HEK293 (cell line): ENCODE data around the gene CD244.

Experiments
- CTCF ChIA-PET: fragments of 350-600 bp; formaldehyde crosslinking; extraction: SDS; loops from one replicate; lab custom pipeline; 2021; ENCODE audit warnings: antibody characterized with exemption; lab: Yijun Ruan, JAX
- POLR2A ChIA-PET: fragments of 300-600 bp; formaldehyde crosslinking; extraction: SDS; loops from one replicate; lab custom pipeline; 2020; ENCODE audit warnings: antibody characterized with exemption, inconsistent platforms; lab: Yijun Ruan, JAX
- H3K27ac ChIP-seq: fragments of 200-500 bp; sonication (Bioruptor generic); 2 replicates; pipeline ENCODE4 v1.5.1; 2014; ENCODE audit warnings: low read depth, low read length, control low read depth, inconsistent platforms; ENCODE audit errors: extremely low read depth
- H3K36me3 ChIP-seq, 2 experiments: fragments of 200-500 bp in 1 of 2; sonication (Bioruptor generic) in 1 of 2; 1 replicate in 1 of 2; 2 replicates in 1 of 2; pipeline ENCODE4 v1.5.1; 2014 to 2017; ENCODE audit warnings: inconsistent platforms in 2 of 2, low read length in 2 of 2; ENCODE audit not compliant: control insufficient read depth in 2 of 2, insufficient read depth in 1 of 2
- H3K4me1 ChIP-seq: fragments of 200-500 bp; sonication (Bioruptor generic); 2 replicates; pipeline ENCODE4 v1.5.1; 2014; ENCODE audit warnings: mild to moderate bottlenecking, low read length, inconsistent platforms; ENCODE audit not compliant: control insufficient read depth, insufficient read depth
- H3K4me3 ChIP-seq: 2 replicates; pipeline ENCODE4 v1.5.1; 2011; ENCODE audit warnings: low read depth, mild to moderate bottlenecking, control low read depth, low read length, moderate library complexity
- H3K9me3 ChIP-seq: fragments of 200-500 bp; sonication (Bioruptor generic); 2 replicates; pipeline ENCODE4 v1.5.1; 2014; ENCODE audit warnings: low read depth, low read length, inconsistent platforms; ENCODE audit not compliant: control insufficient read depth, insufficient read depth
- GLIS1 ChIP-seq: fragments of 450-650 bp; formaldehyde crosslinking; IDR thresholded peaks from 2 replicates; pipeline ENCODE4 v1.5.1; 2016; ENCODE audit warnings: missing biosample characterization, missing genetic modification characterization
- HOXA7 ChIP-seq: sonication (generic); formaldehyde crosslinking; IDR thresholded peaks from 2 replicates; pipeline ENCODE4 v1.8.1; 2022; ENCODE audit warnings: missing genetic modification reagents, borderline replicate concordance
- KLF17 ChIP-seq: fragments of 450-650 bp; formaldehyde crosslinking; IDR thresholded peaks from 2 replicates; pipeline ENCODE4 v1.5.1; 2016; ENCODE audit warnings: missing biosample characterization, missing genetic modification characterization
- KLF9 ChIP-seq: fragments of 450-650 bp; formaldehyde crosslinking; IDR thresholded peaks from 2 replicates; pipeline ENCODE4 v1.5.1; 2016; ENCODE audit warnings: missing biosample characterization, missing genetic modification characterization, low read depth
- PRDM1 ChIP-seq: fragments of 450-650 bp; formaldehyde crosslinking; IDR thresholded peaks from 2 replicates; pipeline ENCODE4; 2016; ENCODE audit warnings: missing biosample characterization, missing genetic modification characterization
- SP3 ChIP-seq: fragments of 450-650 bp; formaldehyde crosslinking; IDR thresholded peaks from 2 replicates; pipeline ENCODE4 v1.5.1; 2016; ENCODE audit warnings: missing biosample characterization, missing genetic modification characterization
- TRIM28 ChIP-seq: IDR thresholded peaks from 2 replicates; pipeline ENCODE4 v1.6.1; 2011; ENCODE audit warnings: low read length, control low read depth, borderline replicate concordance
- ZBTB26 ChIP-seq: fragments of 450-650 bp; formaldehyde crosslinking; optimal IDR thresholded peaks from 2 replicates; pipeline ENCODE3; 2016; ENCODE audit warnings: missing biosample characterization, mild to moderate bottlenecking, missing genetic modification characterization
- ZNF146 ChIP-seq: fragments of 450-650 bp; formaldehyde crosslinking; IDR thresholded peaks from 2 replicates; pipeline ENCODE4 v1.5.1; 2016; ENCODE audit warnings: missing biosample characterization, missing genetic modification characterization
- ZNF248 ChIP-seq: fragments of 450-650 bp; formaldehyde crosslinking; IDR thresholded peaks from 2 replicates; pipeline ENCODE4 v1.5.1; 2017; ENCODE audit warnings: missing biosample characterization, missing genetic modification characterization
- ZNF354C ChIP-seq: fragments of 450-650 bp; formaldehyde crosslinking; IDR thresholded peaks from 2 replicates; pipeline ENCODE4 v1.5.1; 2016; ENCODE audit warnings: missing biosample characterization, missing genetic modification characterization, low read depth, borderline replicate concordance
- ZNF513 ChIP-seq: fragments of 450-650 bp; IDR thresholded peaks from 2 replicates; pipeline ENCODE4 v1.5.1; 2018; ENCODE audit warnings: missing biosample characterization, missing genetic modification characterization
- ZNF555 ChIP-seq: fragments of 450-650 bp; formaldehyde crosslinking; conservative IDR thresholded peaks from 2 replicates; pipeline ENCODE4 v1.5.1; 2017; ENCODE audit warnings: missing biosample characterization, mild to moderate bottlenecking, missing genetic modification characterization, inconsistent platforms
- ZNF777 ChIP-seq: fragments of 450-650 bp; formaldehyde crosslinking; IDR thresholded peaks from 2 replicates; pipeline ENCODE4 v1.5.1; 2017; ENCODE audit warnings: missing biosample characterization, missing genetic modification characterization, borderline replicate concordance
- TF ChIP-seq, protein P1 (sequence below): fragments of 450-650 bp; formaldehyde crosslinking; IDR thresholded peaks from 2 replicates; pipeline ENCODE4 v1.5.1; 2016; ENCODE audit warnings: missing biosample characterization, missing genetic modification characterization
- TF ChIP-seq, protein P2 (sequence below): fragments of 450-650 bp; formaldehyde crosslinking; IDR thresholded peaks from 2 replicates; pipeline ENCODE4 v1.5.1; 2016; ENCODE audit warnings: missing biosample characterization, missing genetic modification characterization
- TF ChIP-seq, protein P3 (sequence below): fragments of 450-650 bp; formaldehyde crosslinking; IDR thresholded peaks from 2 replicates; pipeline ENCODE4 v1.5.1; 2016; ENCODE audit warnings: missing biosample characterization, missing genetic modification characterization
- TF ChIP-seq, protein P4 (sequence below): sonication (generic); formaldehyde crosslinking; IDR thresholded peaks from 2 replicates; pipeline ENCODE4 v1.8.1; 2022; ENCODE audit warnings: mild to moderate bottlenecking, moderate library complexity, missing genetic modification reagents

The CD244 gene

GRCh38 chr1:160823296-160823695, 39.4 kb downstream of the CD244 start:
- ChIA-PET CTCF (interaction anchor here (1.7 kb wide), 1 partner anchor 11 kb away, joined by 10 read pairs; no protein-coding TSS in a partner anchor), POLR2A (no interaction called here)

DNA sequence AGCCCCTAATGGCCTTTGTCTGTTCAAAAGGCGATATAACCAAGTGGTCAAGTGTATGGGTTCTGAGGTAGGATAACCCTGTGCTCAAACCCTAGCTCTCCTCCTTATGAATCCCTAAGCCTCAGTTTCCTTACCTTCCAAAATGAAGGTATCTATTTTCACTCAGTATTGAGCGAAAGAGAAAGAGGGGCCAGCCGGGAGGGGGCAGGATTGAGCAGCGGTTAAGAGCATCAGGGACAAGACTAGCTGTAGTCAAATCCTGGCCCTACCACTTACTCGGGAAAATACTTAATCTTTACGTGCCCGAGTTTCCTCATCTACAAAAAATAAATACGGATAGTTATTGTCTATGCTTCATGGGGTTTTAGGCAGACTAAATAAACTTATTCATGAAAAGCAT, 41.1 kb downstream of the CD244 start:
- Histone ChIP-seq H3K36me3 (no peaks in the 10 kb centered on the region), H3K4me1 (no peaks in the 10 kb centered on the region), H3K9me3 (no peaks in the 10 kb centered on the region), H3K27ac (no peak overlapping the region), H3K4me3 (no peak overlapping the region)
- POLR2A ChIA-PET = no interaction called here
- CTCF ChIA-PET = interaction anchor here (0.7 to 1.4 kb wide), 4 partner anchors 21 to 327 kb away, joined by 3 to 4 read pairs (median 4); no protein-coding TSS in a partner anchor
- TF ChIP-seq ZNF354C (tag by site-specific recombination) (no peak), ZNF248 (tag by site-specific recombination) (no peak), TRIM28 (no peak)
- TF ChIP-seq, protein P1, sequence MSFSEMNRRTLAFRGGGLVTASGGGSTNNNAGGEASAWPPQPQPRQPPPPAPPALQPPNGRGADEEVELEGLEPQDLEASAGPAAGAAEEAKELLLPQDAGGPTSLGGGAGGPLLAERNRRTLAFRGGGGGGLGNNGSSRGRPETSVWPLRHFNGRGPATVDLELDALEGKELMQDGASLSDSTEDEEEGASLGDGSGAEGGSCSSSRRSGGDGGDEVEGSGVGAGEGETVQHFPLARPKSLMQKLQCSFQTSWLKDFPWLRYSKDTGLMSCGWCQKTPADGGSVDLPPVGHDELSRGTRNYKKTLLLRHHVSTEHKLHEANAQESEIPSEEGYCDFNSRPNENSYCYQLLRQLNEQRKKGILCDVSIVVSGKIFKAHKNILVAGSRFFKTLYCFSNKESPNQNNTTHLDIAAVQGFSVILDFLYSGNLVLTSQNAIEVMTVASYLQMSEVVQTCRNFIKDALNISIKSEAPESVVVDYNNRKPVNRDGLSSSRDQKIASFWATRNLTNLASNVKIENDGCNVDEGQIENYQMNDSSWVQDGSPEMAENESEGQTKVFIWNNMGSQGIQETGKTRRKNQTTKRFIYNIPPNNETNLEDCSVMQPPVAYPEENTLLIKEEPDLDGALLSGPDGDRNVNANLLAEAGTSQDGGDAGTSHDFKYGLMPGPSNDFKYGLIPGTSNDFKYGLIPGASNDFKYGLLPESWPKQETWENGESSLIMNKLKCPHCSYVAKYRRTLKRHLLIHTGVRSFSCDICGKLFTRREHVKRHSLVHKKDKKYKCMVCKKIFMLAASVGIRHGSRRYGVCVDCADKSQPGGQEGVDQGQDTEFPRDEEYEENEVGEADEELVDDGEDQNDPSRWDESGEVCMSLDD (tag by site-specific recombination) = no peak

More at GRCh38 chr1:160823296-160823695, 39.4 kb downstream of the CD244 start:
- H3K27ac ChIP-seq = no peak overlapping the region
- TF ChIP-seq, protein P2, sequence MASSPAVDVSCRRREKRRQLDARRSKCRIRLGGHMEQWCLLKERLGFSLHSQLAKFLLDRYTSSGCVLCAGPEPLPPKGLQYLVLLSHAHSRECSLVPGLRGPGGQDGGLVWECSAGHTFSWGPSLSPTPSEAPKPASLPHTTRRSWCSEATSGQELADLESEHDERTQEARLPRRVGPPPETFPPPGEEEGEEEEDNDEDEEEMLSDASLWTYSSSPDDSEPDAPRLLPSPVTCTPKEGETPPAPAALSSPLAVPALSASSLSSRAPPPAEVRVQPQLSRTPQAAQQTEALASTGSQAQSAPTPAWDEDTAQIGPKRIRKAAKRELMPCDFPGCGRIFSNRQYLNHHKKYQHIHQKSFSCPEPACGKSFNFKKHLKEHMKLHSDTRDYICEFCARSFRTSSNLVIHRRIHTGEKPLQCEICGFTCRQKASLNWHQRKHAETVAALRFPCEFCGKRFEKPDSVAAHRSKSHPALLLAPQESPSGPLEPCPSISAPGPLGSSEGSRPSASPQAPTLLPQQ (tag by site-specific recombination) = no peak
- no peak for TF ChIP-seq ZBTB26 (tag by site-specific recombination)
- no peak for TF ChIP-seq SP3
- TF ChIP-seq PRDM1 (tag by site-specific recombination) = no peak
- no peak for TF ChIP-seq GLIS1 (tag by site-specific recombination)
- TF ChIP-seq KLF9 (tag by site-specific recombination) = no peak
- TF ChIP-seq HOXA7 = no peak
- TF ChIP-seq ZNF555 (tag by site-specific recombination) = no peak
- TF ChIP-seq ZNF146 = no peak
- TF ChIP-seq, all 188 proteins: peak for 0
- H3K4me1 ChIP-seq = no peaks in the 10 kb centered on the region
- H3K4me3 ChIP-seq = no peak overlapping the region
- no peaks in the 10 kb centered on the region for H3K9me3 ChIP-seq
- H3K36me3 ChIP-seq = no peaks in the 10 kb centered on the region

DNA sequence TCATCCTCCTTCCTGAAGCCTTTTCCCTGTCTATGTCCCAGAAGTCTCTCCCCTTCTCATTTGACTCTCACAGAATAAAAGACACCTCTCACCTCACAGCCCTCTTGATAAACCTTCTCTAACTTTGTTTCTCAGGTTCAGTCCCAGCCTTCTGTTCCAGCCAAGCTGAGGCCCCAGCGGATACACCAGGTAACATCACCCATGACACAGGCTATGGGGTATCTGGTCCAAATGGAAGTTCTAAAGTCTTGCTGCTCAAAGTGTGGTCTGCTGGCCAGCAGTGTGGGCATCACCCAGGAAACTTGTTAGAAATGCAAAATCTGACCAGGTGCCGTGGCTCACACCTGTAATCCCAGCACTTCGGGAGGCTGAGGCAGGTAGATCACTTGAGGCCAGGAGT, 43.5 kb downstream of the CD244 start:
- POLR2A ChIA-PET = no interaction called here
- CTCF ChIA-PET = interaction anchor here (1.2 to 1.5 kb wide), 2 partner anchors 13 to 16 kb away, joined by 4 to 5 read pairs; no protein-coding TSS in a partner anchor
- no peak for TF ChIP-seq ZNF513 (tag by site-specific recombination)
- no peak for TF ChIP-seq KLF17 (tag by site-specific recombination)
- TF ChIP-seq, protein P3, sequence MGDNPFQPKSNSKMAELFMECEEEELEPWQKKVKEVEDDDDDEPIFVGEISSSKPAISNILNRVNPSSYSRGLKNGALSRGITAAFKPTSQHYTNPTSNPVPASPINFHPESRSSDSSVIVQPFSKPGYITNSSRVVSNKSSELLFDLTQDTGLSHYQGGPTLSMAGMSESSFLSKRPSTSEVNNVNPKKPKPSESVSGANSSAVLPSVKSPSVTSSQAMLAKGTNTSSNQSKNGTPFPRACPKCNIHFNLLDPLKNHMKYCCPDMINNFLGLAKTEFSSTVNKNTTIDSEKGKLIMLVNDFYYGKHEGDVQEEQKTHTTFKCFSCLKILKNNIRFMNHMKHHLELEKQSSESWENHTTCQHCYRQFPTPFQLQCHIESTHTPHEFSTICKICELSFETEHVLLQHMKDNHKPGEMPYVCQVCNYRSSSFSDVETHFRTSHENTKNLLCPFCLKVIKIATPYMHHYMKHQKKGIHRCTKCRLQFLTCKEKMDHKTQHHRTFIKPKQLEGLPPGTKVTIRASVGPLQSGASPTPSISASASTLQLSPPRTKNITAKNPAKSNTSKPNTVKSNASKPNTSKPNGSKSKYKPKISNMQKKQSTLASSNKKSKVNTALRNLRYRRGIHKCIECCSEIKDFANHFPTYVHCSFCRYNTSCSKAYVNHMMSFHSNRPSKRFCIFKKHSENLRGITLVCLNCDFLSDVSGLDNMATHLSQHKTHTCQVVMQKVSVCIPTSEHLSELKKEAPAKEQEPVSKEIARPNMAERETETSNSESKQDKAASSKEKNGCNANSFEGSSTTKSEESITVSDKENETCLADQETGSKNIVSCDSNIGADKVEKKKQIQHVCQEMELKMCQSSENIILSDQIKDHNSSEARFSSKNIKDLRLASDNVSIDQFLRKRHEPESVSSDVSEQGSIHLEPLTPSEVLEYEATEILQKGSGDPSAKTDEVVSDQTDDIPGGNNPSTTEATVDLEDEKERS = no peak
- TF ChIP-seq, protein P4, sequence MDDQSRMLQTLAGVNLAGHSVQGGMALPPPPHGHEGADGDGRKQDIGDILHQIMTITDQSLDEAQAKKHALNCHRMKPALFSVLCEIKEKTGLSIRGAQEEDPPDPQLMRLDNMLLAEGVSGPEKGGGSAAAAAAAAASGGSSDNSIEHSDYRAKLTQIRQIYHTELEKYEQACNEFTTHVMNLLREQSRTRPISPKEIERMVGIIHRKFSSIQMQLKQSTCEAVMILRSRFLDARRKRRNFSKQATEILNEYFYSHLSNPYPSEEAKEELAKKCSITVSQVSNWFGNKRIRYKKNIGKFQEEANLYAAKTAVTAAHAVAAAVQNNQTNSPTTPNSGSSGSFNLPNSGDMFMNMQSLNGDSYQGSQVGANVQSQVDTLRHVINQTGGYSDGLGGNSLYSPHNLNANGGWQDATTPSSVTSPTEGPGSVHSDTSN (CRISPR knock-in tag) = no peak
- TF ChIP-seq ZNF777 = no peak

More for the DNA sequence above, 43.5 kb downstream of the CD244 start:
- Histone ChIP-seq H3K36me3 (no peaks in the 10 kb centered on the region), H3K9me3 (no peaks in the 10 kb centered on the region), H3K4me1 (no peaks in the 10 kb centered on the region), H3K27ac (no peak overlapping the region), H3K4me3 (no peak overlapping the region)
